Mesenteric fat pad (tissue), 1 donor: ENCODE results near the gene C10orf62. TPM values are rescaled to one million over a fixed set of nuclear protein-coding genes. Genes with fewer than 3 reads are reported as not detected.
"Not testable (repeated sequence)": the region's sequence is repeated elsewhere in the genome, so short reads cannot be mapped to it uniquely, and the experiment has no call there.

ENCODE experiments used
- DNase-seq: peaks from one replicate; pipeline ENCODE4 v3.0.0-alpha.2; 2020; ENCODE audit warnings: low spot score
- total RNA-seq: library from RNA; stranded (reverse); fragmentation: NEBNext Ultra II Directional; extraction: Animal tissue kit (Norgen Biotek cat#: 25700); gene quantifications from one replicate; pipeline ENCODE4 v1.2.1, GENCODE V29; 2021
- donor health status: DM: yes; HTN: yes; CAD: no.

C10orf62 gene
- total RNA-seq, 1 donor from 2014 or later = not detected

GRCh38 chr10:97627731-97628130, 38.2 kb downstream of the C10orf62 start:
- no peak for DNase-seq

DNA sequence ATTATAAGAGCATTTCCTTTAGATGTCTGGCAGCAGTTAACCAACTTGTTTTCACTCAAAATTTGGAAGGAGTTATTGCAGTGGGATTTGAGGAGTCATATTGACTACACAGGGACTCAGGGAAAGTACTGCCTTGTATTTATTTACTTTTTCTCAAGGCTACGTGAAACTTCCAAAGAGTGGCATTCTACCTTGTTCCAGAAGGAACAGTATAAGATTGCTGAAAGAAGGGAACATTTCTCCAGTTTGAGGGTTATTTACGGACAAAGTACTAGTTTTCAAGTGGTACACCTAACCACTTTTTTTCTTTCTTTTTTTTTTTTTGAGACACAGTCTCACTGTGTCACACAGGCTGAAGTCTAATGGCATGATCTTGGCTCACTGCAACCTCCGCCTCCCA, 38.7 kb downstream of the C10orf62 start:
- no peak for DNase-seq

DNA sequence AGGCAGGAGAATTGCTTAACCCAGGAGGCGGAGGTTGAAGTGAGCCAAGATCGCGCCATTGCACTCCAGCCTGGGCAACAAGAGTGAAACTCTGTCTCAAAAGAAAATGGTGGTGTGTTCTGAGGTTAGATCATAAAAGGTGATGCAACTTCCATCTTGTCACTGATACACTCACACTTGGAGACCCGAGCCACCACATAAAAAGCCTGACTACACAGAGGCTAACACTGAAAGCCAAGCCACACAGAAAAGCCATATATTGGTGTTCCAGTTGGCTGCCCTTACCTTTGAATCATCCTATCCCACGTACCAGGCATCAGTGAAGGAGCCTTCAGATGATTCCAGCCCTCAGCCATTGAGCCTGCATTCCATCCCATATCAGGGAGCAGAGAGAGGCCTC, 39.8 kb downstream of the C10orf62 start:
- no peak for DNase-seq

- DNase-seq = no peak
Measured at GRCh38 chr10:97631098-97631497, 41.6 kb downstream of the C10orf62 start.

GRCh38 chr10:97632949-97633884, 43.7 kb downstream of the C10orf62 start, which contains the start of gene MORN4:
Gene MORN4 (minus strand): TSS chr10:97633500. CDS start chr10:97619653, 13,847 bp downstream.
- peak; percentile 97 for DNase-seq

DNA sequence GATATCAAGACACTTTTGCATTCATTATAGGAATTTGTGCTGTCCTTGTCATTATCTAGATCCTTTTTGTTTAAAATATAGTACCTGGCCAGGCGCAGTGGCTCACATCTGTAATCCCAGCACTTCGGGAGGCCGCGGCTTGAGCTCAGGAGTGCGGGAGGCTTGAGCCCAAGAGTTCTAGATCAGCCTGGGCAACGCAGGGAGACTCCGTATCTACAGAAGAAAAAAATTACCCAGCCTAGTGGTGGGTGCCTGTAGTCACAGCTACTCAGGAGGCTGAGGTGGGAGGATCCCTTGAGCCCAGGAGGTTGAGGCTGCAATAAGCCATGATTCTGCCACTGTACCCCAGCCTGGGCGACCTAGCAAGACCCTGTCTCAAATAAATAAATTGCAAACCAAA, 44.4 kb downstream of the C10orf62 start:
- no peak for DNase-seq

DNA sequence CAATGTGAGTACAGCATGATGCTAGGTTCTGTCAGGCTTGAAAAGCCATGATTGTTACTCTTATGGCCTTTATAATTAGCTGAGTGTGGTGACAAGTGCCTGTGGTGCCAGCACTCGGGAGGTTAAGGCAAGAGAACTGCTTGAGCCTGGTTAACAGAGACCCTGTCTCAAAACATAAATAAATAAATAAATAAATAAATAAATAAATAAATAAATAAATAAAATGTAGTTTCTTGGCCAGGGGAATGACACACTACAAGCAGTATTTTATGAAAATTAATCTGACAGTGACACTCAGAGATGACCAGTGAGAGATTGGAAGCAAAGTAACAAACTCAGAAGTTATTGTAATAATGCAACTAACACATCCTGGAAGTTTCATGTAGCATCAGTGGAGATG, 46.1 kb downstream of the C10orf62 start:
- no peak for DNase-seq

GRCh38 chr10:97639090-97639489, 49.6 kb downstream of the C10orf62 start:
- DNase-seq = not testable (repeated sequence)

GRCh38 chr10:97640174-97640867, 50.8 kb downstream of the C10orf62 start, which contains the start of gene PI4K2A:
Gene PI4K2A (plus strand): TSS chr10:97640671. CDS start chr10:97640743, 72 bp downstream.
- DNase-seq = peak; percentile 99

Other genes starting within 250 kb of the C10orf62 start
- gene RRP12, start 188.4 kb upstream of the C10orf62 start, total RNA-seq = 38.6 TPM
- 190 TPM for gene PGAM1, start 163.5 kb upstream of the C10orf62 start, total RNA-seq
- 21.2 TPM for gene EXOSC1, start 143.7 kb upstream of the C10orf62 start, total RNA-seq
- gene ZDHHC16, start 143.5 kb upstream of the C10orf62 start, total RNA-seq = 28.0 TPM
- 38.0 TPM for gene MMS19, start 91.3 kb upstream of the C10orf62 start, total RNA-seq
- 19.9 TPM for gene UBTD1, start 90.8 kb upstream of the C10orf62 start, total RNA-seq
- not detected for gene ANKRD2, start 16.9 kb upstream of the C10orf62 start, total RNA-seq
- gene HOGA1, start 5.3 kb upstream of the C10orf62 start, total RNA-seq = 3.8 TPM
- 1.5 TPM for gene MORN4, start 43.8 kb downstream of the C10orf62 start, total RNA-seq
- gene PI4K2A, start 51.0 kb downstream of the C10orf62 start, total RNA-seq = 22.3 TPM
- 30.5 TPM for gene AVPI1, start 97.5 kb downstream of the C10orf62 start, total RNA-seq
- 28.7 TPM for gene MARVELD1, start 124.0 kb downstream of the C10orf62 start, total RNA-seq
- gene ZFYVE27, start 147.4 kb downstream of the C10orf62 start, total RNA-seq = 19.2 TPM
- gene SFRP5, start 182.3 kb downstream of the C10orf62 start, total RNA-seq = not detected